GM21576 (cell line): ENCODE data around the gene UGT2B10.
"Not testable (repeated sequence)": the region's sequence is repeated elsewhere in the genome, so short reads cannot be mapped to it uniquely, and the experiment has no call there.

Experiments used
- ATAC-seq: cut with Tn5 transposase; IDR thresholded peaks from one replicate; pipeline ENCODE4 v1.9.1; 2021; ENCODE audit warnings: mild to moderate bottlenecking, moderate library complexity; ENCODE audit not compliant: unreplicated experiment

The UGT2B10 gene

GRCh38 chr4:68815617-68816409 is at the start of gene UGT2B10:
Gene UGT2B10, plus strand, starts transcription at chr4:68815994. Its CDS starts 26 bp downstream, at chr4:68816020.
- not testable (repeated sequence) for ATAC-seq

- ATAC-seq, result not testable (repeated sequence)
These were observed 44.0 kb upstream of the UGT2B10 start for GRCh38 chr4:68771836-68772235.

- no peak for ATAC-seq
These were observed 42.1 kb upstream of the UGT2B10 start for GRCh38 chr4:68773699-68774098.

GRCh38 chr4:68780232-68780631 is 35.6 kb upstream of the UGT2B10 start:
- ATAC-seq, result no peak

GRCh38 chr4:68797048-68797447 is 18.7 kb upstream of the UGT2B10 start:
- ATAC-seq, result no peak

- no peak for ATAC-seq
These were observed 18.2 kb upstream of the UGT2B10 start for GRCh38 chr4:68797618-68798017.

- ATAC-seq, result no peak
These were observed 12.8 kb upstream of the UGT2B10 start for GRCh38 chr4:68803013-68803412.

- no peak for ATAC-seq
These were observed 7.7 kb upstream of the UGT2B10 start for GRCh38 chr4:68808060-68808459.

- ATAC-seq, result no peak
These were observed 4.9 kb upstream of the UGT2B10 start for GRCh38 chr4:68810919-68811318.

GRCh38 chr4:68816410-68817265 is 844 bp downstream of the UGT2B10 start:
- not testable (repeated sequence) for ATAC-seq

- no peak for ATAC-seq
These were observed 1.6 kb downstream of the UGT2B10 start for GRCh38 chr4:68817386-68817785.

GRCh38 chr4:68818030-68818462 is 2.3 kb downstream of the UGT2B10 start:
- not testable (repeated sequence) for ATAC-seq

- ATAC-seq, result no peak
These were observed 15.8 kb downstream of the UGT2B10 start for GRCh38 chr4:68831642-68832041.

GRCh38 chr4:68850293-68850692 is 34.5 kb downstream of the UGT2B10 start:
- ATAC-seq, result no peak

GRCh38 chr4:68855771-68856170 is 40.0 kb downstream of the UGT2B10 start:
- ATAC-seq, result no peak

GRCh38 chr4:68858039-68858438 is 42.2 kb downstream of the UGT2B10 start:
- ATAC-seq, result no peak

- no peak for ATAC-seq
These were observed 43.9 kb downstream of the UGT2B10 start for GRCh38 chr4:68859655-68860054.

GRCh38 chr4:68861057-68861456 is 45.3 kb downstream of the UGT2B10 start:
- ATAC-seq, result no peak

- ATAC-seq, result no peak
These were observed 48.8 kb downstream of the UGT2B10 start for GRCh38 chr4:68864438-68865187.

GRCh38 chr4:68865188-68865638 is 49.4 kb downstream of the UGT2B10 start:
- ATAC-seq, result no peak

GRCh38 chr4:68865760-68866159 is 50.0 kb downstream of the UGT2B10 start:
- no peak for ATAC-seq
